GM18505 (cell line): Measurements from ENCODE around the gene PRRG1.
"Not testable (repeated sequence)": the region's sequence is repeated elsewhere in the genome, so short reads cannot be mapped to it uniquely, and the experiment has no call there.

Experiments used
- ATAC-seq: cut with Tn5 transposase; IDR thresholded peaks from one replicate; pipeline ENCODE4 v1.9.1; 2021; ENCODE audit not compliant: unreplicated experiment
- POLR2A ChIP-seq: IDR thresholded peaks from 4 replicates; pipeline ENCODE4 v1.6.1; 2011; ENCODE audit warnings: borderline replicate concordance; ENCODE audit not compliant: insufficient read depth, insufficient read length; ENCODE audit errors: extremely low read depth

PRRG1 gene

DNA sequence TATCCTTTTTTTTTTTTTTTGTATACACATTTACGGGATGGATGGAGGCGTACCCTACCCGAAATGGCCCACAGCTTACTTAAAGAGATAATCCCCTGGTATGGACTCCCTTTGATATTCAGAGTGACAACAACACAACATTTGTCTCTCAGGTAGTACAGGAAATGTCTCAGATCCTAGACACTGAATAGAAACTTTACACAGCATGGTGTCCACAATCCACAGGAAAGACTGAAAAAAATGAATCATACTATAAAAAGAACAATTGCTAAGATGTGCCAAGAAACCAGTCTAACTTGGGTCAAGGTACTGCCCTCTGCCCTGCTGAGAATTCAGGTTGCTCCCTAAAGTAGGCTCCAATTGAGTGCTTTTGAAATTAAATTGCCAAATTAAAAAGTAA is 121.5 kb downstream of the PRRG1 start:
- ATAC-seq = no peak
- TF ChIP-seq POLR2A = no peak

DNA sequence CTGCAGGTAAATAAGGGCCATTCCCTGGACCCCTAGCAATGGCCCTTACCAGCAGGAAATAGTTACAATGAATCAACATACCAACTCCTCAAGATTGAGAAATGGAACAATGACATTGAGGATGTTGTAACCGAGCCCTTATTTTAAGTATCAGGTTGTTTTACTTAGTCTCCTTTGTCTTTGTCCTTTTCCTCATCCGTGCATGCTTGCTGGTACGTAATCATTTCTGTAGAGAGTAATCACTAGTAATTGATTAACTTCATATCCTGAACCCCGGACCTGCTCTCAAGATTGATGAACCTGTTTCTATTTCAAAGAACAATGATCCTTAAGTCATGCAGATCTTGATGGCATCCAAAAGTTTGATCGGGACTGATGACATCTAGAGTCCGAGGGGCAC is 123.7 kb downstream of the PRRG1 start:
- no peak for ATAC-seq
- no peak for TF ChIP-seq POLR2A

DNA sequence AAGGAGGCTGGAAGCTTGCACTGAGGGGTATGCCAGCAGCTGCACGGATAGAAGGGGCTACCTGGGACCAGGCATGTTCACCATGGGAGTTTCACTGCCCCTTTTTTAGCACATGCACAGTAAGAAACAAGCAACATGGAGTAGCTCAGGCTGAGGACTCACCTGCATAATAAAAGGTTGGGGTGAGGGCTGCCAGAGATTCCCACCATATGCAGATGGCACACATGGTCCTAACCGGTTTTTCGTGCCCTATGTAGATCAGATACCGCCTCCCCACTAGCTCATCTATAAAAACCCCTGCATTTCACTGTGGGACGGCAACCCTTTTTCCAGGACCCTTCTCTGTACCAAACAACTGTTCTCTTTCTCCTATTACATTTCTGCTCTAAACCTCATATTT is 125.3 kb downstream of the PRRG1 start:
- ATAC-seq = no peak
- no peak for TF ChIP-seq POLR2A

DNA sequence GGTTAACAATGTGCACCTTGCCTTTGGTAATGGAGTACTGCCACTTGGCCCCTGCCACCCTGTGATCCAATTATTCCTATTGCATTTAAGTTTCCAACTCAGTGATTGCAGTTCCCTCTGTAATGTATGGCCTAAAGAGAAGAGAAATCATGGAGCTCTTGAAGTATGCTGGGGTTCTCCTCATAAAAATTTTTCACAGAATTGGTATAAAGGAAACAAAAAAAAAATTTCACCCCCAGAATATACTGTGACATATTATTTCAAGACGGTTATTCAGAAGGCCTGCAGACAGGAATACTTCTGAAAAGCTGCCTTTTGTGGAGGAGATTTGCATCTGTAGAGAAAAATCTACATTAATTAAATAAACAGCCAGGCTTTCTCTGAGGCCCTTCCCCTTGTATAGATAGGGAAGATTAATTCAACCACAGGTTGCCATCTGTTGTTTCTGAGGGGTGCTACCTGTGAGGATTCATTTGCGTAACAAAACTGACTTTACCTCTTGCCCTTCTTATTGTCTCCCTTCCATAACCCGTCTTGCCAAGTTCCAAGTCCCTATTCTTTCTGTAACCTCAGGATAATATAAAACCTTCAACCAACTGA is 127.5 kb downstream of the PRRG1 start:
- TF ChIP-seq POLR2A = no peak
- ATAC-seq = no peak

DNA sequence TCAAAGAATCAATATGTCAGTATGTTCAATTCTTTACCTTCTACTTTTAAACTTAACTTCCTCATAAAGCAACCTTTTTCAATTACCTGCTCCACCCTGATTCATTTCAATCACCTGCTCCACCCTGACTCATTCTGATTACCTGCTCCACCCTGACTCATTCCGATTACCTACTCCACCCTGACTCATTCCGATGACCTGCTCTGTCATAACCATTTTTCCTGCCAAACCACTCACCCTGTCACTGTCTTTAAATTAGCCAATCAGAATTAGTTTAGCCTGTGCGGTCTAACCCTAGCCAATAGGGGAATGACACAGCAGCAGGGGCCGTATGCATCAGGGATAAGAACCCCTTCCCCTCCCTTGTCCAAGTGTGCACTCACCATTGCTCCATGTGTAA is 135.2 kb downstream of the PRRG1 start:
- ATAC-seq = not testable (repeated sequence)

DNA sequence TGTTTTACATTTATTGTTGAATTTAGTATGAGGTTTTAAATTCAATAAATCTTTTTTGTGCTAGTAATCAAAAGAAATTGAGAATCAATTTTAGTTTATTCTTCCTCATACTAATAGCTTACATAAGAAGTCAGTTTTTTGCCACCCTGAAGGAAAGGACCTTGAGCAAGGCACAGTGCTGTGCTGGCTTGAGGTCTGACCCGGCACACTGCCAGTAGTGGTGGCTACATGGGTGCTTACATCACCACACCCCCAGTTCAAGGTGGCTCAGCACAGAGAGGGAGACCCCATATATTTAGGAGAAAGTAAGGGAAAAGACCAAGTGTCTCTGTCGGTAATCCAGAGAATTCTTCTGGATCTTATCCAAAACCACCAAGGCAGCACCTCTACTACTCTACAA is 136.3 kb downstream of the PRRG1 start:
- TF ChIP-seq POLR2A = no peak
- ATAC-seq = no peak

DNA sequence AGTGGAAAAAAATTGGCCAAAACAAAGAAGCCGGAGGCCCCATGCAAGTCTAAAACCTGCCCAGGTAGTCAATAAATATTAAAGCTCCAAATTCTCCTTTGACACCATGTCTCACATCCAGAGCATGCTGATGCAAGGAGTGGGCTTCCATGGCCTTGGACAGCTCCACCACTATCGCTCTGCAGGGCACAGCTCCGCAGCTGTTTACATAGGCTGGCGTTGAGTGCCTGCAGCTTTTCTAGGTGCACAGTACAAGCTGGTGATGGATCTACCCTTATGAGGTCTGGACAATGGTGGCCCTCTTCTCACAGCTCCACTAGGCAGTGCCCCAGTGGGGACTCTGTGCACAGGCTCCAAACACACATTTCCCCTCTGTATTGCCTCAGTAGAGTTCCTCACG is 138.1 kb downstream of the PRRG1 start:
- no peak for ATAC-seq
- no peak for TF ChIP-seq POLR2A

DNA sequence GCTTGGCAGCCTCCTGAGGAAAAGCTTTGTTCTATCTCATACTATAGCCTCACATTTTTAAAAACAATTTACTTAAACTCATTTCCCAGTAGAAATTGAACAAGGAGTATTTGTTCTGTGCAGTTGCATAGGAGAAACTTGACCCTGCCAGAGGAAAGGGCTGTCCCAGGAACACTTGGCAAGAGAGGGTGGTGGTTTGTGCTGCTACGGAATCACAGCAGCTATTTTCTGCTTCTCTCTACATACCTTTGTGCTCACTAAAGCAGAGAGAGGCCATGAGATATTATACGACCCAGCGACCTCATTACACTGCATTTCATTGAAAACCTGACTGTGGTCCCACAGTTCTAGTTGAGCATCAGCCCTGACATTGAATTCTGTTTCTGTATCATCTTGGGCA is 139.2 kb downstream of the PRRG1 start:
- ATAC-seq = no peak
- no peak for TF ChIP-seq POLR2A

DNA sequence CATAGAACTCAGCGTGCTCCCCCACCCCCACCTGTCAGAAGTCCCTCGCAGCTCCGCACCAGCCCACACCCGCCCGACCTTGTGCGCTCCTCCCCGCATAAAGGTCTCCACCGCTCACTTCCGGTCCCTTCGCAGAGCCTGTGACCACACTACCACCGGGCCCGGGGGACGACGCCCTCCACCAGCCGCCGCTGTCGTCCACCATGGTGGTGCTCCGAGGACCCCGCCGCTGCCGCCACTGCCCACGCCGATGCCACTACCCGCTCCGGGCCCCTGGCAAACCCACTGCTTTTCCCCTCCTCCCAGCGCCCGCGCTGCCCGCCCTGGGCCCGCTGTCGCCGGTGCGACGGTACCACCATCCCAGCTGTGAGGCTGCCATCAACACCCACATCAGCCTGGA is 142.5 kb downstream of the PRRG1 start:
- no peak for TF ChIP-seq POLR2A
- ATAC-seq = no peak

DNA sequence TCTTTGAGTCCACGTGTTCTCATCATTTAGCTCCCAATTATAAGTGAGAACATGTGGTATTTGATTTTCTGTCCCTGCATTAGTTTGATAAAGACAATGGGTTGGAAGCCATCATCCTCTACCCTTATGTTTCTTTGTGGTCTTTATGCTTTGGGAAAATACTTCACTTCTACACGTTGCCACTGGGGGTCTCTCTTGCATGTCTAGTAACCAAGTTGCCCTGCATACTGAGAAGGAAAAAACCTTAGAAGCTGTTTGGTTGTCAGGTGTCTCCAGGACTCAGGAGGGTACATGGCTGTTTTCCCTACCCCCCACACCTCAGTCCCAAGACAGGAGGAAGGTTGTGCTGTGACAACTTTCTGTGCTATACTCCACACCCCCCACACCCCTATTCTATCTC is 146.6 kb downstream of the PRRG1 start:
- ATAC-seq = not testable (repeated sequence)

DNA sequence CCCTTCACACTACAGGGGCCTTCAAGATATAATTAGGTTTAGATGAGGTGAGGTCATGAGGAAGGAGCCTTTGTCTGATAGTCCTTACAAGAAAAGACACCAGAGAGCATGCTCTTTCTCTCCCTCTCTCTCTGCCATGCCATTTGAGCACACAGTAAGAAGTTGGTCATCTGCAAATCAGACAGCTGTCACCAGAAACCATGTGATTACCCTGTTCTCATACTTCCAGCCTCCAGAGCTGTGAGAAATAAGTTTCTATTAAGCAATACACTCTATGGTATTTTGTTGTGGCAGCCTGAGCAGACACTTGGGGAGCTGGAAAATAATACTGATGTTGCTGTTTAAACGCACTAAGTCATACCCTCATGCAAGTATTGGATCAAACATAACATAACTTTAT is 148.0 kb downstream of the PRRG1 start:
- ATAC-seq = not testable (repeated sequence)

DNA sequence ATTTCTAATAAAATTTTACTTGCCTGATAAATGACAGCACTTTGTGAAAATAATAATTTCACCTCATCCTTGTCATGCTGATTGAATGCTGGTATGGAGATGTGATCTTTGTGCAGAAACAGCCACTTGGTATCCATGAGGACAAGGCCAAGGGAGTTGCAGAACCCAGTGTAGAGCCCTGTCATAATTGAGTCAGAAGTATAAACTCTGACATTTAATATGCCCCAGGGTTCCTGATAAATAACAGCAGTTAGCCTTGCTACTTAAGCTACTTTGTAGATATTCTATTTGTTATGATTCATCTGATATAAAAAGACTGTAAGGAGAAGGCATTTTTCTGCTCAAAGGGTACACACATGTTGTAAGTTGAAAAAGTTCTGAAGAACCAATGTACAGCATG is 149.2 kb downstream of the PRRG1 start:
- not testable (repeated sequence) for ATAC-seq

DNA sequence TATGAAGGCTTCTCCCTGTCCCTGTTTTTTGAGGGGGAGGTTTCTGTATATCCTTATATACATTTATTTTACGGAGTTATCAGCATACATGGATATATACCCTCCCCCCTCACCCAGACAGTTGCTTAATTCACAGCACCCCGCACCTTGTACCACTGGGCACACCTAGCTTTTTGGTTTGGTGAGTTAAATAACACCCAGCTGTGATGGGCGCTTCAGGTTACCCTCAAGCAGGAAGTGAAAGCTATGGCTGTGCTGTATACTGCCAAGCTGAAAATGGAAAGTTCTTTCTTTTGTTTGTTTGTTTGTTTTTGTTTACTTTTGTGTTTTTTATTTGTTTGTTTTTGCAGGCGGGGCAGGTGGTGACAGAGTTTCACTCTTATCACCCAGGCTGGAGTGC is 150.5 kb downstream of the PRRG1 start:
- not testable (repeated sequence) for ATAC-seq

DNA sequence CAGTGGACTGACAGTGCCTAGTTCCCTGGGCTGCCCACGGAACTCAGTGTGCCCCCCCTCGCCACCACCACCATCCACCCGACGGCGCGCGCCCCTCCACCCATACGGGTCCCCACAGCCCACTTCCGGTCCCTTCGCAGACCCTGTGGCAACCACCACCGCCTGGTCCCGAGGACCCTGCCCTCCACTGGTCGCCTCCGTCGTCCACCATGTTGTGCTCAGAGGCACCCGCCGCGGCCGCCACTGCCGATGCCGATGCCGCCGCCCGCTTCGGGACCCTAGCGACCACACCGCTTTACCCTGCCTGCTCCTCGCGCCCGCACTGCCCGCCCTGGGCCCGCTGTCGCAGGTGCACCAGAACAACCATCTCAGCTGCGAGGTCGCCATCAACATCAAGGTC is 155.8 kb downstream of the PRRG1 start:
- TF ChIP-seq POLR2A = no peak
- ATAC-seq = no peak
